GDM1 (cell line): ENCODE measurements around the gene GPX8.

Experiments
- DNase-seq: peaks from one replicate; lab custom pipeline; 2025; lab: John Stamatoyannopoulos, UW

Gene GPX8

GRCh38 chr5:55159763-55160492, at the start of gene GPX8:
TSS of gene GPX8 (plus strand) at chr5:55160171. CDS start at chr5:55160193, 22 bp downstream.
- no peak for DNase-seq

- no peak for DNase-seq
Measured at GRCh38 chr5:55110217-55110616, 49.8 kb upstream of the GPX8 start.

GRCh38 chr5:55113327-55113726, 46.6 kb upstream of the GPX8 start:
- DNase-seq, result no peak

GRCh38 chr5:55114061-55114460, 45.9 kb upstream of the GPX8 start:
- DNase-seq, result no peak

GRCh38 chr5:55123365-55123764, 36.6 kb upstream of the GPX8 start:
- no peak for DNase-seq

- DNase-seq, result no peak
Measured at GRCh38 chr5:55134053-55134722, 25.8 kb upstream of the GPX8 start.

- DNase-seq, result no peak
Measured at GRCh38 chr5:55136521-55136920, 23.4 kb upstream of the GPX8 start.

GRCh38 chr5:55140908-55141665, 18.9 kb upstream of the GPX8 start:
- no peak for DNase-seq

GRCh38 chr5:55141945-55142690, 17.9 kb upstream of the GPX8 start:
- DNase-seq, result no peak

GRCh38 chr5:55143624-55144023, 16.3 kb upstream of the GPX8 start:
- DNase-seq, result no peak

- no peak for DNase-seq
Measured at GRCh38 chr5:55146080-55146479, 13.9 kb upstream of the GPX8 start.

GRCh38 chr5:55146543-55147151, 13.3 kb upstream of the GPX8 start:
- peak; percentile 61 for DNase-seq

GRCh38 chr5:55149308-55149795, 10.6 kb upstream of the GPX8 start:
- no peak for DNase-seq

GRCh38 chr5:55151923-55152842, 7.8 kb upstream of the GPX8 start:
- no peak for DNase-seq

- no peak for DNase-seq
Measured at GRCh38 chr5:55154873-55155272, 5.1 kb upstream of the GPX8 start.

- DNase-seq, result no peak
Measured at GRCh38 chr5:55160493-55161209, 680 bp downstream of the GPX8 start.

- no peak for DNase-seq
Measured at GRCh38 chr5:55162666-55163065, 2.7 kb downstream of the GPX8 start.

- no peak for DNase-seq
Measured at GRCh38 chr5:55171471-55171870, 11.5 kb downstream of the GPX8 start.

GRCh38 chr5:55172051-55172899, 12.3 kb downstream of the GPX8 start:
- DNase-seq, result peak; percentile 61
